HG02571 (cell line): ENCODE measurements around the gene ATP9B.

Source experiments
- ATAC-seq: cut with Tn5 transposase; IDR thresholded peaks from one replicate; pipeline ENCODE4 v1.9.1; 2021; ENCODE audit warnings: mild to moderate bottlenecking, moderate library complexity; ENCODE audit not compliant: unreplicated experiment

The ATP9B gene

GRCh38 chr18:79193826-79194225 lies 124.6 kb downstream of the ATP9B start:
- ATAC-seq, result no peak

- no peak for ATAC-seq
These were observed 126.8 kb downstream of the ATP9B start for GRCh38 chr18:79195716-79196683.

GRCh38 chr18:79197531-79197930 lies 128.3 kb downstream of the ATP9B start:
- ATAC-seq, result no peak

GRCh38 chr18:79199691-79200374 lies 130.6 kb downstream of the ATP9B start:
- no peak for ATAC-seq

- ATAC-seq, result peak; percentile 51
These were observed 131.5 kb downstream of the ATP9B start for GRCh38 chr18:79200546-79201268.

- no peak for ATAC-seq
These were observed 133.9 kb downstream of the ATP9B start for GRCh38 chr18:79203017-79203605.

GRCh38 chr18:79204889-79205807 lies 136.0 kb downstream of the ATP9B start:
- no peak for ATAC-seq

GRCh38 chr18:79206444-79206843 lies 137.2 kb downstream of the ATP9B start:
- ATAC-seq, result no peak

- no peak for ATAC-seq
These were observed 139.7 kb downstream of the ATP9B start for GRCh38 chr18:79208906-79209305.

- ATAC-seq, result no peak
These were observed 141.1 kb downstream of the ATP9B start for GRCh38 chr18:79210002-79210910.

GRCh38 chr18:79211844-79212243 lies 142.7 kb downstream of the ATP9B start:
- ATAC-seq, result no peak

- no peak for ATAC-seq
These were observed 144.9 kb downstream of the ATP9B start for GRCh38 chr18:79214056-79214455.

- ATAC-seq, result no peak
These were observed 147.0 kb downstream of the ATP9B start for GRCh38 chr18:79216176-79216575.

GRCh38 chr18:79217979-79218604 lies 148.9 kb downstream of the ATP9B start:
- no peak for ATAC-seq

GRCh38 chr18:79218605-79219190 lies 149.5 kb downstream of the ATP9B start:
- ATAC-seq, result no peak

GRCh38 chr18:79221136-79221535 lies 151.9 kb downstream of the ATP9B start:
- no peak for ATAC-seq

GRCh38 chr18:79222790-79223189 lies 153.6 kb downstream of the ATP9B start:
- ATAC-seq, result no peak

- ATAC-seq, result no peak
These were observed 154.2 kb downstream of the ATP9B start for GRCh38 chr18:79223431-79223830.
